Measurements from ENCODE around the gene ACTR5. TPM values are rescaled to one million over a fixed set of nuclear protein-coding genes. Genes with fewer than 3 reads are reported as not detected.

ACTR5 gene
- total and polyA plus RNA-seq, 2 donors (not counting 1 experiment from before 2014, with no cell fraction given) = 4.4 to 5.9 TPM

GRCh38 chr20:38776363-38776762 is 28.1 kb downstream of the ACTR5 start:
- no peak overlapping the region for H3K4me2 ChIP-seq (ENCODE audit: extremely low read depth, insufficient read depth, low read length)
- H3K9ac ChIP-seq (ENCODE audit: insufficient read depth, low read length) = no peak overlapping the region
- H3K4me3 ChIP-seq (replicated peaks in 1 of 4; ENCODE audit: control extremely low read depth in 1 of 4, insufficient read depth in 1 of 4, low read depth in 3 of 4, low read length in 4 of 4) = no peak overlapping the region
- no peaks in the 10 kb centered on the region for H3K27me3 ChIP-seq (ENCODE audit: control insufficient read depth, insufficient read depth, low read length)
- H2AFZ ChIP-seq (ENCODE audit: low read length) = no peak overlapping the region
- no peaks in the 10 kb centered on the region for H4K20me1 ChIP-seq (ENCODE audit: control insufficient read depth, extremely low read depth, insufficient read depth, low read length)
- DNase-seq (ENCODE audit: low read depth in 2 of 2) = no peak
- no peak overlapping the region for H3K27ac ChIP-seq (ENCODE audit: insufficient read depth, low read length)
- H3K9me3 ChIP-seq (ENCODE audit: control insufficient read depth, insufficient read depth, low read depth, low read length) = no peaks in the 10 kb centered on the region
- H3K79me2 ChIP-seq (ENCODE audit: control insufficient read depth, insufficient read depth, low read length) = no peaks in the 10 kb centered on the region
- no peaks in the 10 kb centered on the region for H3K36me3 ChIP-seq (ENCODE audit: control insufficient read depth, insufficient read depth, low read length)
- TF ChIP-seq CTCF (conservative IDR thresholded peaks at IDR 0.05 in 1 of 2, IDR thresholded peaks at IDR 0.05 in 1 of 2; ENCODE audit: low read depth in 1 of 2, low read length in 2 of 2) (no peak), EZH2 (IDR thresholded peaks at IDR 0.05; ENCODE audit: low read length, missing control alignments) (no peak)
- H3K4me1 ChIP-seq (ENCODE audit: control insufficient read depth, extremely low read depth, insufficient read depth, low read length) = no peaks in the 10 kb centered on the region

GRCh38 chr20:38779247-38780097 is 31.2 kb downstream of the ACTR5 start:
- Histone ChIP-seq H3K9ac (ENCODE audit: insufficient read depth, low read length) (no peak overlapping the region), H3K9me3 (ENCODE audit: control insufficient read depth, insufficient read depth, low read depth, low read length) (no peaks in the 10 kb centered on the region), H3K4me1 (ENCODE audit: control insufficient read depth, extremely low read depth, insufficient read depth, low read length) (no peaks in the 10 kb centered on the region), H3K27ac (ENCODE audit: insufficient read depth, low read length) (no peak overlapping the region), H4K20me1 (ENCODE audit: control insufficient read depth, extremely low read depth, insufficient read depth, low read length) (no peaks in the 10 kb centered on the region), H3K4me2 (ENCODE audit: extremely low read depth, insufficient read depth, low read length) (no peak overlapping the region), H2AFZ (ENCODE audit: low read length) (no peak overlapping the region), H3K27me3 (ENCODE audit: control insufficient read depth, insufficient read depth, low read length) (no peaks in the 10 kb centered on the region), H3K36me3 (ENCODE audit: control insufficient read depth, insufficient read depth, low read length) (no peaks in the 10 kb centered on the region), H3K4me3 (replicated peaks in 1 of 4; ENCODE audit: control extremely low read depth in 1 of 4, insufficient read depth in 1 of 4, low read depth in 3 of 4, low read length in 4 of 4) (no peak overlapping the region), H3K79me2 (ENCODE audit: control insufficient read depth, insufficient read depth, low read length) (no peaks in the 10 kb centered on the region)
- TF ChIP-seq EZH2 (IDR thresholded peaks at IDR 0.05; ENCODE audit: low read length, missing control alignments) (no peak), CTCF (conservative IDR thresholded peaks at IDR 0.05 in 1 of 2, IDR thresholded peaks at IDR 0.05 in 1 of 2; ENCODE audit: low read depth in 1 of 2, low read length in 2 of 2) (no peak)
- no peak for DNase-seq (ENCODE audit: low read depth in 2 of 2)

GRCh38 chr20:38782275-38782674 is 34.0 kb downstream of the ACTR5 start:
- Histone ChIP-seq H2AFZ (ENCODE audit: low read length) (no peak overlapping the region), H3K9me3 (ENCODE audit: control insufficient read depth, insufficient read depth, low read depth, low read length) (no peaks in the 10 kb centered on the region), H3K4me1 (ENCODE audit: control insufficient read depth, extremely low read depth, insufficient read depth, low read length) (no peaks in the 10 kb centered on the region), H3K27me3 (ENCODE audit: control insufficient read depth, insufficient read depth, low read length) (no peaks in the 10 kb centered on the region), H3K4me2 (ENCODE audit: extremely low read depth, insufficient read depth, low read length) (no peak overlapping the region), H3K4me3 (replicated peaks in 1 of 4; ENCODE audit: control extremely low read depth in 1 of 4, insufficient read depth in 1 of 4, low read depth in 3 of 4, low read length in 4 of 4) (no peak overlapping the region), H3K27ac (ENCODE audit: insufficient read depth, low read length) (no peak overlapping the region), H3K9ac (ENCODE audit: insufficient read depth, low read length) (no peak overlapping the region), H3K79me2 (ENCODE audit: control insufficient read depth, insufficient read depth, low read length) (no peaks in the 10 kb centered on the region), H4K20me1 (ENCODE audit: control insufficient read depth, extremely low read depth, insufficient read depth, low read length) (no peaks in the 10 kb centered on the region), H3K36me3 (ENCODE audit: control insufficient read depth, insufficient read depth, low read length) (no peaks in the 10 kb centered on the region)
- DNase-seq (ENCODE audit: low read depth in 2 of 2) = no peak
- TF ChIP-seq CTCF (conservative IDR thresholded peaks at IDR 0.05 in 1 of 2, IDR thresholded peaks at IDR 0.05 in 1 of 2; ENCODE audit: low read depth in 1 of 2, low read length in 2 of 2) (no peak), EZH2 (IDR thresholded peaks at IDR 0.05; ENCODE audit: low read length, missing control alignments) (no peak)

Measured in fibroblast of lung (primary cell).